Measurements from ENCODE around the gene RAB22A.
A peak's percentile ranks its signal among the peaks of the same experiment; 100 is the strongest.
"Not testable (repeated sequence)": the region's sequence is repeated elsewhere in the genome, so short reads cannot be mapped to it uniquely, and the experiment has no call there.

Gene RAB22A

DNA sequence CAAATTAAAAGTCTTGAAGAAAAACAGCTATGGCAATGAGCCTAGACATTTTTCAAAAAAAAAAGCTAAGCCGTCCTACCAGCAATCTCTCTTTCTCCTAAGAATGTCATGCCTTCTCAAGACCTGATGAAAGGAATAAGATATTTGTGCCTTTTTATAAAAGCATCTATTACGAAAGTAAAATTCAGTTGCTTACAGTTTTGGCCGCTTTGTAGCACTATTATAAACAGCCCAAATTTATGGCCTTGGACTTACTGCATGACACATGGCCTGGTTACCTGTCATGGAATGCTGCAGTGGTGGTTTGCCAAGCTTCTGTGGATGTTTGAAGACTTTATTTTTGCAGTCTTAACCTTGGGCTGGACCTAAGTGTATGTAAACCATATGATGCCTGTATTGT is 57.4 kb downstream of the RAB22A start:
- no peak for DNase-seq (ENCODE audit: low read depth in 1 of 2, low spot score in 1 of 2)
- in situ Hi-C loops (cut with HindIII; ENCODE audit: low pct_unique_long_range_greater_than_20kb, low sequenced_read_pairs), result no loop called here
- no peak for TF ChIP-seq JUND (IDR thresholded peaks at IDR 0.05; ENCODE audit: low read depth)

DNA sequence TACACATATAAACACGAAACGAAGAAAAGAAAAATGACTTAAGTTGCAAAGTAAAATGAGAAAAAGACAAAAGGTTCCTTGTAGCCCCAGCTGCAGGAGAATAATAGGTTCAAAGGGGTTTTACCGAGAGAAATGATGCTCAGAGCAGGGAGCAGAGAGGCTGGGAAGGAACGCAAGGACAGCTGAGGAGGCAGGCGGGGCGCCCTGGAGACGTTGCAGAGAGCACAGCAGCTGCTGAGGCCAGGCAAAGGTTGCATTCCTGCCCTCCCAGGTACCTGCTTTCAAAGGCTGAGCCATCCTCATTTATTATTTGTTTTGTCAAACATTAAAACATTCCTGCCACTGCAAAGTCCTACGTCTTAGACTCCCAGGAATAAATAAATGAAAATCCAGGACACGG is 63.3 kb downstream of the RAB22A start:
- TF ChIP-seq JUND (IDR thresholded peaks at IDR 0.05; ENCODE audit: low read depth), result no peak
- peak in 1 of 2 experiments; percentile 35 for DNase-seq (ENCODE audit: low read depth in 1 of 2, low spot score in 1 of 2)

DNA sequence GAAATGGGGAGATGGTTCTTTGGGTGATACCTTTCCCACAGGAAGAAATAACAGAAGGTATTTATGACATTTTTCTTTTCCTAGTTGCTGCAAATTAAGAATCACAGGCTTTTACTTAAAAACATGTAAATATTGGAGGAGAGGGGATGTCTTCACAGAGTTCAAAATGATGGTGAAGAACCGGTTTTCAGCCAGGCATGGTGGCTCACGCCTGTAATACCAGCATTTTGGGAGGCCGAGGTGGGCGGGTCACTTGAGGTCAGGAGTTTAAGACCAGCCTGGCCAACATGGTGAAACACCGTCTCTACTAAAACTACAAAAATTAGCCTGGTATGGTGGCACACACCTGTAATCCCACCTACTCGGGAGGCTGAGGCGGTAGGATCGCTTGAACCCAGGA is 63.8 kb downstream of the RAB22A start:
- DNase-seq (ENCODE audit: low read depth in 1 of 2, low spot score in 1 of 2); in situ Hi-C loops (cut with HindIII; ENCODE audit: low pct_unique_long_range_greater_than_20kb, low sequenced_read_pairs): not testable (repeated sequence)

More for the DNA sequence above, 63.3 kb downstream of the RAB22A start:
- in situ Hi-C loops (cut with HindIII; ENCODE audit: low pct_unique_long_range_greater_than_20kb, low sequenced_read_pairs), result no loop called here

DNA sequence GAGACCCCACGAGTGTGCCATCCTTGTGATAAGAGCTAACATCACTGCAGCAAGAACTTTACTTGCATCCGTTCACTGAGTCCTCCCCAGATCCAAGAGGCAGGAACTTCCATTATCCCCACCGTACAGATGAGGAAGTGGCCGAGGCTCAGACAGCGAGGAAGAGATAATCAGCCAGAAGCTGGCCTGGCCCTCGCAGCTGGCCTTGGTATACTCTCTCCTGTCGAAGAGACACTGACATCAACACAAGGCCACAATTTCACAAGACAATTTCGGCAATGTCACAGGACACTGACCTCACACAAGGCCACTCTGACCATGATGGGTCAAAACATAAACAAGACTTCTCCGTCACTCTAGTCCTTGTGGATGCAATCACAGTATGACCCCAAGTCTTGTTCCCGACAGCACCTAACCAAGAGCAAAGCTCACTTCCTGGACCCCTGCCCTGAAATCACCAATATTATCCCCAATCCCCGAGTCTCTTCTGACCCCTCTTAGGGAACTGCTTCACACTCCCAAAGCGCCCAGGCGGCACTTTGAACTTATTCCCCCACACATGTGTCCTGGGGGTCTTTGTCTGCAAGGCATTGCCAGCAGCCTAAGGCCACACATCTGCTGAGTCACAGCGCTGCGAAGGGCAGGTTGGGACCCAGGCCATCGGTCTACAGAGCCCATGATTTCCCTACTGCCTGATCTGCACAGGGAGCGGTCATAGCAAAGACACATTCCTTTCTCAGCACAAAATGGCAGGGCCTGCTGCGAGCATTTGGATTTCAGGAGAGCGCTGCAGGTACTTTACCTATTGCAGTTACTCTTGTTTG is 64.7 kb downstream of the RAB22A start:
- TF ChIP-seq JUND (IDR thresholded peaks at IDR 0.05; ENCODE audit: low read depth), result no peak
- DNase-seq (ENCODE audit: low read depth in 1 of 2, low spot score in 1 of 2), result no peak
- in situ Hi-C loops (cut with HindIII; ENCODE audit: low pct_unique_long_range_greater_than_20kb, low sequenced_read_pairs), result no loop called here

DNA sequence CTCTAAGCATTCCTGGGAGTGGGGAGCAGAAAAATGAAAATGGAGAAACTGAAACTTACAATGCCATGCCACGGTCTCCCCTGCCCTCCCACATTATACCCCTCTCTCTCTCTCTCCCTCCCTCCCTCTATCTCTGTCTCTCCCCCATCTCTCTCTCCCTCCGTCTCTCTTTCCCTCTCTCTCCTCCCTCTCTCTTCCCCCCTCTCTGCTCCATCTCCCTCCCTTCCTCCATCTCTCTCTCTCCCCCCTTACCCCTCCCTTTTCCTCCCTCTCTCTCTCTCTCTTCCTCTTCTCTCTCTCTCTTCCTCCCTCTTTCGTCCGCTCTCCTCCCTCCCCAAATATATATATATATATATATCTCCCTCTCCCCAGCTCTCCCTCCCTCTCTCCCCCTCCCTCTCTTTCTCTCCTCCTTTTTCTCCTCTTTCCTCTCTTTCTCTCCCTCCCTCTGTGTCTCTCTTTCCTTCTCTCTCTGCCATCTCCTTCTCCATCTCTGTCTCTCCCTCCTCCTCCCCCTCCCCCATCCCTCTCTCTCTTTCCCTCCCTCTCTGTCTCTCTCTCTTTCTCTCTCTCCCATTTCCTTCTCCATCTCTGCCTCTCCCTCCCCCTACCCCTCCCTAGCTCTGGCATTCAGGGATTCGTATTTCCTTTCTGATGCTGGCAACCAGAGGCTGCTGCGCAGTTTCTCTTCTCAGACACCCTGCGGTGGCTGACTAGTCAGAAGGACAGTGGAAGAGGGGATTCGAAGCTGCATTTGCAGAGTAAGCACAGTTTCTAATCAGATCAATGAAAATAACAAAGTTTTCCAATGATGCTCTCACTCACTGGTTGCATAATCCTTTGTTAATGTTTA is 65.6 kb downstream of the RAB22A start:
- no peak for DNase-seq (ENCODE audit: low read depth in 1 of 2, low spot score in 1 of 2)
- in situ Hi-C loops (cut with HindIII; ENCODE audit: low pct_unique_long_range_greater_than_20kb, low sequenced_read_pairs), result no loop called here
- TF ChIP-seq JUND (IDR thresholded peaks at IDR 0.05; ENCODE audit: low read depth), result no peak

DNA sequence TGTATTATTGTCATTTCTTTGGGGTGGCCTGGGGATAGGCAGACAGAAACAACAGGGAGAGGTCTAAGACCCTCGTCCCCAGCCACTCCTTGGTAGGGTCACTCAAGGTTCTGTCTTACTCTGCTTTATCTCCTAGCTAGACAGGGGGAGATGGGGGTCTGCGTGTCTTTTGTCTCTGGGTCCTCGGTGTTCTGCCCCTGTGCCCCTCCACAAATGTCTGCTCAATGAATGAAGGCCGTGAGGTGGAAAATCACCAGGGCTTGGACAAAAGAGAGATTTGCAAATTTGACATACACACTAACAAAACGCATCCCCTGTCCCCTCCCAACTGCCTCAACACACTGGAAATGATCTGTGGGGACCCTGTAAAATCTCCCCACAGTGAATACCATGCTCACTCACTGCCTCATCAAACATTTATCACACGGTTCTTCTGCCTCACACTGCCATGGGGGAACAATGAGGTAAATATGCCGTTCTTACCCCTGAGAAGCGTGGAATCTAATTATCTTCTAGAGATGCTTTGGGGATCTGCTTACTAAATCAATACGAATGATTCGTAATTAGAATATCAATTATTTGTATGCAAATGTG is 66.3 kb downstream of the RAB22A start:
- in situ Hi-C loops (cut with HindIII; ENCODE audit: low pct_unique_long_range_greater_than_20kb, low sequenced_read_pairs), result no loop called here
- no peak for DNase-seq (ENCODE audit: low read depth in 1 of 2, low spot score in 1 of 2)
- TF ChIP-seq JUND (IDR thresholded peaks at IDR 0.05; ENCODE audit: low read depth), result no peak

DNA sequence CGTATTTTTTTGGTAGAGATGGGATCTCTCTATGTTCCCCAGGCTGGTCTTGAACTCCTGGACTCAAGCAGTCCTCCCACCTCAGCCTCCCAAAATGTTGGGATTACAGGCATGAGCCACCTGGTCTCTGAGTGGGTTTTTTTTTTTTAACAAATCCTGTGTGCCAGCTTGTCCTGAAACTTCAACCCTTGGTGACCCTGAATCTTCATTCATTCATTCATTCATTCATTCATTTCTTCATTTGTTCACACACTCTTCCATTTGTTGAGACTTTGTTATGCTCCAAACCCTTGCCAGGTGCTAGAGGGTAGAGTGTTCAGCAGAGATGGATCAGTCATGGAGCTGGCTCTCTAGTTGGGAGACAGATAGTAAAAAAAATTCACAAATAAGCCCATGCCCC is 67.5 kb downstream of the RAB22A start:
- no peak for TF ChIP-seq JUND (IDR thresholded peaks at IDR 0.05; ENCODE audit: low read depth)
- DNase-seq (ENCODE audit: low read depth in 1 of 2, low spot score in 1 of 2), result no peak
- in situ Hi-C loops (cut with HindIII; ENCODE audit: low pct_unique_long_range_greater_than_20kb, low sequenced_read_pairs), result no loop called here

DNA sequence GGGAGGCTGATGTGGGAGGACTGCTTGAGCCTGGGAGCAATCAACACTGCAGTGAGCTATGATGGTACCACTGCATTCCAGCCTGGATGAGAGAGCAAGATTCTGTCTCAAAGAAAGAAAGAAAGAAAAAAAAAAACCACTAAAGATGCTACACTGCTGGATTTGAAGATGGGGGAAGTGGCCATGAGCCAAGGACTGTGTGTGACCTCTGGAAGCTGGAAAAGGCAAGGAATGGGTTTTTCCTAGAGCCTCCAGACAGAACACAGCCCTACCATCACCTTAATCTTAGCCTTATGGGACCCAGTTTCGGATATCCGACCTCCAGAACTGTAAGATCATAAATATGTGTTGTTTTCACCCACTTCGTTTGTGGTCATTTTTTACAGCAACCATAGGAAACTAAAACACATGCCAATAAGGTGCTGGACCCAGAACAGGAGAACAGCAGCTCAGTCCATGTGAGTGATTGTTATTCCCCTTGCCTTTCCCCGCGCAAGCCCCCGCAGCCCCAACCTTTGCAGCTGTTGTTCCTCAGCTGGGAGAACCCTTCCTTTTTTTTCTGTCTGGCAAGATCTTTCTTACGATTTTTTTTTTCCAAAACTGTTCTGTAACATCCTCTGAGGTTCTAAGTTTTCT is 68.4 kb downstream of the RAB22A start:
- TF ChIP-seq JUND (IDR thresholded peaks at IDR 0.05; ENCODE audit: low read depth), result no peak
- no peak for DNase-seq (ENCODE audit: low read depth in 1 of 2, low spot score in 1 of 2)
- in situ Hi-C loops (cut with HindIII; ENCODE audit: low pct_unique_long_range_greater_than_20kb, low sequenced_read_pairs), result no loop called here

DNA sequence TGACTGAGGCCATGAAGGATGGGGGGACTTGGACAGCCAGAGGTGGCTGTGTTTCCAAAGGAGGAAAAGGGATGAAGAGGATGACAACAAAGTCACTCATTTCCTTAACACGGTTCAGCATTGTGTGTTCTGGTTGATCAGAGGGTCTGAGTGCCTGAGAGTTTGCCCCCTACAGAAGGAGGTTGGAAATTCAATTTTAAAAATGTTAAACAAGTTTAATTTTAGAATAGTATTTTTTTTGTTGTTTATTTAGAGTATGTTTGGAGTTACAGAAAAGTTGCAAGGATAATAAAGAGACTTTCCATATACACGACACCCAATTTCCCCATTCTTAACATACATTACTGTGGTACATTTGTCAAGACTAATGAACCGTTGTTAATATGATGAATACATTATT is 69.2 kb downstream of the RAB22A start:
- DNase-seq (ENCODE audit: low read depth in 1 of 2, low spot score in 1 of 2), result no peak
- in situ Hi-C loops (cut with HindIII; ENCODE audit: low pct_unique_long_range_greater_than_20kb, low sequenced_read_pairs), result no loop called here
- no peak for TF ChIP-seq JUND (IDR thresholded peaks at IDR 0.05; ENCODE audit: low read depth)

DNA sequence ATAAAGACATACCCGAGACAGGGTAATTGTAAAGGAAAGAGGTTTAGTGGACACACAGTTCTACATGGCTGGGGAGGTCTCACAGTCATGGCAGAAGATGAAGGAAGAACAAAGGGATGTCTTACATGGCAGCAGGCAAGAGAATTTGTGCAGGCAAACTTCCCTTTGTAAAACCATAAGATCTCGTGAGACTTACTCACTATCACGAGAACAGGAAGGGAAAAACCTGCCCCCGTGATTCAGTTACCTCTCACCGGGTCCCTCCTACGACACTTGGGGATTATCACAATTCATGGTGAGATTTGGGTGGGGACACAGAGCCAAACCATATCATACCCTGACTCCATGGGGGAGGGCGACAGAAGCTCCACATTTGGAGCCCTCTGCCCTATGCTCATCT is 72.1 kb downstream of the RAB22A start:
- in situ Hi-C loops (cut with HindIII; ENCODE audit: low pct_unique_long_range_greater_than_20kb, low sequenced_read_pairs), result no loop called here
- no peak for TF ChIP-seq JUND (IDR thresholded peaks at IDR 0.05; ENCODE audit: low read depth)

DNA sequence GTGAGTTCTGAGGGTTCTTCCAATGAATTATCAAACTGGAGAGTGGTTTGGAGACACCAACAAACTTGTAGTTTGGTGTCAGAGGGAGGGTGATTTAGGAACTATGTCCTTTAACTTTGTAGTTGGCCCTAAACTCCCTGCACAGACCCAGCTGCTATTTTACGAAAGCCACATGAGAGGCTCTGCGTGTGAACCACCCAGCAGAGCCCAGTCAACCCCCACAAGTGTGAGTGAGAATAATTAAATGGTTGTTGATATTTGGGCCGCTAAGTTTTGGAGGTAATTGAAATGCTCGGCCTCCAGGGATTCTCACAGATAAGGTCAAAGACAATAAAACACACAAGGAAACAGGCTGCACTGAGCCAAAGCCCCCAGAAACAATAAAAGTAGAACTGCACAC is 72.6 kb downstream of the RAB22A start:
- in situ Hi-C loops (cut with HindIII; ENCODE audit: low pct_unique_long_range_greater_than_20kb, low sequenced_read_pairs), result no loop called here
- TF ChIP-seq JUND (IDR thresholded peaks at IDR 0.05; ENCODE audit: low read depth), result no peak
- no peak for DNase-seq (ENCODE audit: low read depth in 1 of 2, low spot score in 1 of 2)

More for the DNA sequence above, 72.1 kb downstream of the RAB22A start:
- DNase-seq (ENCODE audit: low read depth in 1 of 2, low spot score in 1 of 2), result no peak

DNA sequence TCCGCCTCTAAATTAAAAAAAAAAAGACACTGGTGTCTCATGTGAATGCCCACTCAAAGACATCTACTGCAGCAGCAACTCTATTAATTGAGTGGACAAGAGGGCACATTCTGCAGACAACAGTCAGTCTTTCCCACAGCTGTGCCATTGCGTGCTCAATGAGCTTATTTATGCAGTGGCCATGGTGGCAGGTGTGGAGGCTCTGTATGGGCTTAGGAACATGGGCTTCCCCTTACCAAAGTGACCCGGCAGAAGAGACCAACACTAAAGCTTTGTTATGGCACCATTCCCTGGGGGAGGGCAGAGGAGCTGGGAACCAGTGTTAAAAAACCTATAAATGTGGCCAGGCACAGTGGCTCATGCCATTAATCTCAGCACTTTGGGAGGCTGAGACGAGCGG is 75.3 kb downstream of the RAB22A start:
- TF ChIP-seq JUND (IDR thresholded peaks at IDR 0.05; ENCODE audit: low read depth), result no peak
- in situ Hi-C loops (cut with HindIII; ENCODE audit: low pct_unique_long_range_greater_than_20kb, low sequenced_read_pairs), result no loop called here

More for the DNA sequence above, 75.3 kb downstream of the RAB22A start:
- DNase-seq (ENCODE audit: low read depth in 1 of 2, low spot score in 1 of 2), result no peak
